ENCODE results near the gene SLC2A2.
"Not testable (repeated sequence)": the region's sequence is repeated elsewhere in the genome, so short reads cannot be mapped to it uniquely, and the experiment has no call there.

The SLC2A2 gene

GRCh38 chr3:170982733-170983132 is 43.8 kb downstream of the SLC2A2 start:
- no peak for DNase-seq

GRCh38 chr3:170980399-170980798 is 46.1 kb downstream of the SLC2A2 start:
- no peak for DNase-seq

GRCh38 chr3:170977949-170978745 is 48.4 kb downstream of the SLC2A2 start:
- no peak for DNase-seq

- no peak for DNase-seq
Measured at GRCh38 chr3:170976190-170976519, 50.4 kb downstream of the SLC2A2 start.

- DNase-seq: no peak
Measured at GRCh38 chr3:170975283-170976189, 51.0 kb downstream of the SLC2A2 start.

- DNase-seq: no peak
Measured at GRCh38 chr3:170974872-170975271, 51.6 kb downstream of the SLC2A2 start.

GRCh38 chr3:170972917-170973316 is 53.6 kb downstream of the SLC2A2 start:
- not testable (repeated sequence) for DNase-seq

GRCh38 chr3:170967126-170967525 is 59.4 kb downstream of the SLC2A2 start:
- no peak for DNase-seq

GRCh38 chr3:170966495-170966894 is 60.0 kb downstream of the SLC2A2 start:
- DNase-seq: no peak

- no peak for DNase-seq
Measured at GRCh38 chr3:170962411-170962810, 64.1 kb downstream of the SLC2A2 start.

GRCh38 chr3:170961616-170962400 is 64.7 kb downstream of the SLC2A2 start:
- DNase-seq: peak; percentile 73

- DNase-seq: no peak
Measured at GRCh38 chr3:170959457-170959856, 67.1 kb downstream of the SLC2A2 start.

- no peak for DNase-seq
Measured at GRCh38 chr3:170956647-170957046, 69.9 kb downstream of the SLC2A2 start.

GRCh38 chr3:170953736-170954135 is 72.8 kb downstream of the SLC2A2 start:
- no peak for DNase-seq

GRCh38 chr3:170953229-170953628 is 73.3 kb downstream of the SLC2A2 start:
- DNase-seq: no peak

GRCh38 chr3:170949211-170949610 is 77.3 kb downstream of the SLC2A2 start:
- no peak for DNase-seq

GRCh38 chr3:170947018-170947769 is 79.3 kb downstream of the SLC2A2 start:
- DNase-seq: no peak
